Head of caudate nucleus (tissue), 42 donors: ENCODE results near the gene GBP5.
A peak's percentile ranks its signal among the peaks of the same experiment; 100 is the strongest.
"Not testable (repeated sequence)": the region's sequence is repeated elsewhere in the genome, so short reads cannot be mapped to it uniquely, and the experiment has no call there.

Experiments used
- DNase-seq, 42 donors: peaks; one replicate each; pipeline versions ENCODE4 v3.0.0 to v3.0.0-alpha.2; 2020 to 2021; ENCODE audit warnings: mixed read lengths in 7 of 42
- intact Hi-C: fragments of 100-400 bp; cut with DNase I; formaldehyde crosslinking; loops from one replicate; pipeline ENCODE4 v1.15.0; 2022

GBP5 gene, protein sequence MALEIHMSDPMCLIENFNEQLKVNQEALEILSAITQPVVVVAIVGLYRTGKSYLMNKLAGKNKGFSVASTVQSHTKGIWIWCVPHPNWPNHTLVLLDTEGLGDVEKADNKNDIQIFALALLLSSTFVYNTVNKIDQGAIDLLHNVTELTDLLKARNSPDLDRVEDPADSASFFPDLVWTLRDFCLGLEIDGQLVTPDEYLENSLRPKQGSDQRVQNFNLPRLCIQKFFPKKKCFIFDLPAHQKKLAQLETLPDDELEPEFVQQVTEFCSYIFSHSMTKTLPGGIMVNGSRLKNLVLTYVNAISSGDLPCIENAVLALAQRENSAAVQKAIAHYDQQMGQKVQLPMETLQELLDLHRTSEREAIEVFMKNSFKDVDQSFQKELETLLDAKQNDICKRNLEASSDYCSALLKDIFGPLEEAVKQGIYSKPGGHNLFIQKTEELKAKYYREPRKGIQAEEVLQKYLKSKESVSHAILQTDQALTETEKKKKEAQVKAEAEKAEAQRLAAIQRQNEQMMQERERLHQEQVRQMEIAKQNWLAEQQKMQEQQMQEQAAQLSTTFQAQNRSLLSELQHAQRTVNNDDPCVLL

GRCh38 chr1:89272269-89273041 lies at the start of gene GBP5:
Gene GBP5, minus strand, starts transcription at chr1:89272860. Its CDS starts 3,305 bp downstream, at chr1:89269555.
- intact Hi-C loops = not testable (repeated sequence)
- DNase-seq = peak in 2 of 42 donors; percentile 6 to 27

- intact Hi-C loops = no loop called here
- DNase-seq = no peak
These were observed 49.7 kb upstream of the GBP5 start for GRCh38 chr1:89322402-89322801.

DNA sequence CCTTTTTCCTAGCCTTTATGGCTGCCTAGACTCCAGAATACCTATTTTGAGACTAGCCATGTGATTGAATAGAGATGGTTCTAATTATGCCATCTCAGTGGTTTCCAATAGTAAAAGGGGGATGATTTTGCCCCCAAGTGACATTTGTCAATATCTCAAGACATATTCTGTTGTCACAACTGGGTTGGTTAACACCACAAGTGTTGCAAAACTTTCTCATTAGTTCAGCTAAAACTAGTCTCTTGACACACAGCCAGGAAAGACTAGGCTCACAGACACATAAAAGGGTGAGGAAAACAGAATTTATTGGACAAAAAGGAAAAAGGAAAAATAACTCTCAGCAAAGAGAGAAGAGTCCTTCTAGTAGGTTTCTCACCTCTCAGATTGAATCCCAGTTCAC lies 39.9 kb upstream of the GBP5 start:
- intact Hi-C loops = no loop called here
- DNase-seq = no peak

DNA sequence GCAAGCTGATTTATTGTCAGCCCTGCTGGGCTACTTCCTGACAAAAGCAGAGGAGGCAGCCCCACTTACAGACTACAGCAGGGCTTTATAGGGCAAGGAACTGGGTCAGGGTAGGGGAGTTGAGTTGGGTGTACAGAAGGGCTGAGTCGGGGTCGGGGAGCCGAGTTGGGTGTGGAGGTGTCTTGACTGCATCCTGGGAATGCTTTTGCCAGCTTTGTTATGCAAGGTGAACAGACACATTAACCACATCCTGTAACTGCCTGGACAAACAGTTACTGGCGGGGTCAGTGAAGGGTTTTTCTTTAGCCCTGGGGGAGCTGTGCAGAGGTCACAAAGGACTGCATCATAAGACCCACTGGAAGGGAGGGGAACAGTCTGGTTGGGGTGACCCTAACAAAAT lies 39.1 kb upstream of the GBP5 start:
- no peak for DNase-seq
- intact Hi-C loops = no loop called here

GRCh38 chr1:89310976-89311375 lies 38.3 kb upstream of the GBP5 start:
- no peak for DNase-seq
- intact Hi-C loops = no loop called here

DNA sequence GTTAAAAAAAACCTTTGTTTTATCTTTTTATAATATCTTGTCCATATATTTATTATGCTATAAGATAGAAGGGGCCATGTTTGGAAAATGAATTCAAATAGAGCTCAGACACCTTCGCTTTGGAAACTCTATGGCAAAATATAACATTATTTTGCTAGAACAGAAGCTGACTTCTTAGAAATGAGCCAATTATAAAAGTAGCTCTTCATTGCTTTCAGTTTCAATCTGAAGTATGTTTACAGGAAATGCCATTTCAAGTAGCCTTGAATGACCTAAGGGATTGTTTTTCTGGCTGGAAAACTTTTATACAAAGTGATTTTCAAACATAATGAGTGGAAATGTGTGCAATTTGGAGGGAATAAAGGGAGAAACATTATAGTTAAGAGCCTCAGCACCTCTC lies 37.8 kb upstream of the GBP5 start:
- no peak for DNase-seq
- intact Hi-C loops = no loop called here

- intact Hi-C loops = no loop called here
- no peak for DNase-seq
These were observed 37.2 kb upstream of the GBP5 start for GRCh38 chr1:89309828-89310227.

DNA sequence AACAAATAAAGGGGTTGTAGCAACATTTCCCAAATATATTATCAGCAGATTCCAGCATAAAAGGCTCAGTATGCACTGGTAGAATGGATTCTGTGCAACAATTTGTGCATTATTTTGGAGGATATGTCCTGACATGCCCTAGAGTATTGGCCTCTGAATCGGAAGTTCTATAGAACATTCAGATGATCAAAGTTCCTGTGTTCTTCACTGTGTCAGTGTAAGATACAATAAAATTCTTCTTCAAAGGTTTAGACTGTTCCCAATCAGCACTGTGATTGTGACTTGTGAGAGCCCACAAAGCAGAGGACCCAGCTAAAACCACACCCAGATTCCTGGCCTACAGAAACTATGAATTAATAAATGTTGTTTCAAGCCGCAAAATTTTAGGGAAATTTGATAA lies 33.6 kb upstream of the GBP5 start:
- no peak for DNase-seq
- intact Hi-C loops = no loop called here

DNA sequence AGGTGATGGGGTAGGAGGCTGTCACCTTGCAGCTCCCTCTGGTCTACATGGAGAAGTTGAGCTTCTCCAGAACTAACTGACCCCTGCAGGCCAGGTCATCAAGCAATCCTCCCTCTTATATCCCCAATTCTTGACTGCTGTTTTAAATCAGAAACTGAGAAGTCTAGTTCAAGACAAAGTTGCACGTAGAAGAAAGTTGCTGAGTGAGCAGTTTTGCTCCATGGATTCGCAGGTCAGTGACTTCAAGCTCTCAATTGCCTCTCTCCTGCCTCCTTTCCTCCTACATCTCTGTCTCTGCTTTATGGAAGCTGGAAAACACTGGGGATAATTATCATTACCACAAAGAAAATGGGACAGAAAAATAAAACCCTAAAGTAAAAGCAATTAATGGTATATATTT lies 32.8 kb upstream of the GBP5 start:
- intact Hi-C loops = no loop called here

GRCh38 chr1:89304572-89305230 lies 32.0 kb upstream of the GBP5 start:
- intact Hi-C loops = no loop called here
- DNase-seq = no peak

More for the DNA sequence above, 32.8 kb upstream of the GBP5 start:
- DNase-seq = no peak

- no peak for DNase-seq
- intact Hi-C loops = no loop called here
These were observed 30.2 kb upstream of the GBP5 start for GRCh38 chr1:89302697-89303332.

DNA sequence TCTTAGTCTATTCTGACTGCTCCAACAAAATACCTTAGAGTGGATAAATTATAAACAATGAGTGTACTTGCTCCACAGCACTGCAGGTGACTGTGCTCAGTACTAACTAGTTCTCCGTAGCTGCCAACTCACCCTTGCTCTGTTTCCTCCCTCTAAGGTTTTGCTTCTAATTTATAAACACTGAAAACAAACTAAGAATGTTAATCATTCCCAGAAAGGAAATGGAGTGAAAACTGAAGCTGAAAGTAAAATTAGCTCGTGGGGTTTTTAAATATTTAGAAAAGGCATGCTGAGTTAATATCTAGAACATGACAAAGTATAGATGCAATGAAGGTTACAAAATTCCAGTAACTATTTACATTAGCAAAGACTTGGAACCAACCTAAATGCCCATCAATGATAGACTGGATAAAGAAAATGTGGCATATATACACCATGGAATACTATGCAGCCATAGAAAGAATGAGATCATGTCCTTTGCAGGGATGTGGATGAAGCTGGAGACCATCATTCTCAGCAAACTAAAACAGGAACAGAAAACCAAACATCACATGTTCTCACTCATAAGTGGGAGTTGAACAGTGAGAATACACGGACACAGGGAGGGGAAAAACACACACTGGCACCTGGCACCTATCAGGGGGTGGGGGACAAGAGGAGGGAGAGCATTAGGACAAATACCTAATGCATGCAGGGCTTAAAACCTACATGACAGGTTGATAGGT lies 27.2 kb upstream of the GBP5 start:
- intact Hi-C loops, DNase-seq: not testable (repeated sequence)

- no peak for DNase-seq
- intact Hi-C loops = no loop called here
These were observed 25.8 kb upstream of the GBP5 start for GRCh38 chr1:89298461-89298860.

- intact Hi-C loops = no loop called here
- no peak for DNase-seq
These were observed 22.5 kb upstream of the GBP5 start for GRCh38 chr1:89295187-89295586.

GRCh38 chr1:89291276-89291675 lies 18.6 kb upstream of the GBP5 start:
- no peak for DNase-seq
- intact Hi-C loops = no loop called here

DNA sequence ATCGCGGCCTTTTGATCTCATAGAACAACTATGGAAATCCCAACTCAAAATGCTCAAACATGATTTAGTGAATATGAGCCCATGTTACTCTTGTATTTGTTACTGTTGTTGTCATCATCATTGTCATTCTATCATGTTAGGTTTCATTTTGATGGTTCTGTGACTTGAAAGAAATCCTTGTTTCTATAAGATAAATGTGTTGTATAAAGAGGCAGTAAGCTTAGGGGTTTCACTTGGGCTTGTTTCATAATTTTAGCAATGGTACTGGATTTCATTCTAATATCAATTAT lies 15.3 kb upstream of the GBP5 start:
- DNase-seq = no peak
- intact Hi-C loops = no loop called here

DNA sequence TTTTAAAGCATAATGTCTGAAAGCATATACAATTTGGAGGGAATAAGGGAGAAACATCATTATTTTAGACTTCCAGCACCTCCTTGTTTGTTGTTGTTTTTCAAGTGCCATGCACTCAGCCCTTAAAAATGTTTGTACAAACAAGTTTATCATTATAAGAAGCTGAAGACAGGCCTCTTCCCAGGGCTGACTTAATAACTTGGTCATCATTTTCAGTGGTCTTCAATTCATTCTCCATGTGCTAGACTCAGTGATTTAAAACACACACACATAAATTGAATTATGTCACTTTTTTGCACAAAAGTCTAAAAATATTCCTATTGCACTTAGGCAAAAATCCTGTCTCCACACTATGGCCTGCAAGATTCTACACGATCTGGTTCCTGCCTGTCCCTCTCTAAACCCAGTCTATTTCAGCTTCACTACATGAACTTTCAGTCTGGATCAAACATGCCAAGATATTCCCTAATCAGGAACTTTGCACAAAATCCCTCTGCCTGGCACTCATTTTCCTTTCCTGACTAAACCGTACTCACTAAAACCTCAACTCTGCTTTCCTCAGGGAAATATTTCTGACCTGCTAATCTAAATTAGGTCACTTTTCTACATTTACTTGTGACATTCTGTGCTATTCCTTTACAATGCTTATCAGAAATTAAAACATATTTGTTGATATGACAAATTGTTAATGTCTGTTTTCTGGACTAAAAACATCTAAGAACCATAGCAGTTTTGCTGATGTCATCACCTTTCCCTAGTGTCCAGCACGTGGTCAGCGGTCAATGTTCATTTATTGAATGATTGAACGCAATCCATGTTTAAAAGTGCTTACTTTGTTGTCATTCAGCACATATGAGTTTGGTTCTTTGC lies 14.8 kb upstream of the GBP5 start:
- intact Hi-C loops = no loop called here
- DNase-seq = no peak
